ENCODE results near the gene INSR. TPM values are rescaled to one million over a fixed set of nuclear protein-coding genes. Genes with fewer than 3 reads are reported as not detected.

Gene INSR
- total RNA-seq, 1 experiment from 2014 or later: 2.5 TPM

- H3K27me3 ChIP-seq (ENCODE audit: control insufficient read depth, insufficient read depth, low read length): no peaks in the 10 kb centered on the region
- H3K27ac ChIP-seq (ENCODE audit: low read length): no peak overlapping the region
- no peak for ATAC-seq
- H3K36me3 ChIP-seq (ENCODE audit: control insufficient read depth, insufficient read depth, low read length): no peaks in the 10 kb centered on the region
- no peaks in the 10 kb centered on the region for H3K9me3 ChIP-seq (ENCODE audit: control insufficient read depth, insufficient read depth, low read depth, low read length)
- DNase-seq (ENCODE audit: low read depth, low spot score): no peak
- H3K4me1 ChIP-seq (ENCODE audit: control insufficient read depth, insufficient read depth, low read length): no peaks in the 10 kb centered on the region
- TF ChIP-seq, protein P1, sequence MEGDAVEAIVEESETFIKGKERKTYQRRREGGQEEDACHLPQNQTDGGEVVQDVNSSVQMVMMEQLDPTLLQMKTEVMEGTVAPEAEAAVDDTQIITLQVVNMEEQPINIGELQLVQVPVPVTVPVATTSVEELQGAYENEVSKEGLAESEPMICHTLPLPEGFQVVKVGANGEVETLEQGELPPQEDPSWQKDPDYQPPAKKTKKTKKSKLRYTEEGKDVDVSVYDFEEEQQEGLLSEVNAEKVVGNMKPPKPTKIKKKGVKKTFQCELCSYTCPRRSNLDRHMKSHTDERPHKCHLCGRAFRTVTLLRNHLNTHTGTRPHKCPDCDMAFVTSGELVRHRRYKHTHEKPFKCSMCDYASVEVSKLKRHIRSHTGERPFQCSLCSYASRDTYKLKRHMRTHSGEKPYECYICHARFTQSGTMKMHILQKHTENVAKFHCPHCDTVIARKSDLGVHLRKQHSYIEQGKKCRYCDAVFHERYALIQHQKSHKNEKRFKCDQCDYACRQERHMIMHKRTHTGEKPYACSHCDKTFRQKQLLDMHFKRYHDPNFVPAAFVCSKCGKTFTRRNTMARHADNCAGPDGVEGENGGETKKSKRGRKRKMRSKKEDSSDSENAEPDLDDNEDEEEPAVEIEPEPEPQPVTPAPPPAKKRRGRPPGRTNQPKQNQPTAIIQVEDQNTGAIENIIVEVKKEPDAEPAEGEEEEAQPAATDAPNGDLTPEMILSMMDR (IDR thresholded peaks at IDR 0.05): no peak
- ChIA-PET CTCF (no interaction called here), POLR2A (interaction anchor here (0.6 kb wide), 1 partner anchor 35 kb away, joined by 8 read pairs; no protein-coding TSS in a partner anchor)
- no TSS peak for BruUV-seq (replicated peaks)
- in situ Hi-C loops (cut with HindIII; ENCODE audit: low pct_unique_long_range_greater_than_20kb, low sequenced_read_pairs): no loop called here
- no peak overlapping the region for H3K4me3 ChIP-seq (ENCODE audit: low read depth in 2 of 2, low read length in 2 of 2)
- intact Hi-C loops (cut with micrococcal nuclease; ENCODE audit: unreplicated experiment): no loop called here
These were observed 171.5 kb downstream of the INSR start for GRCh38 chr19:7122701-7123100.

GRCh38 chr19:7120499-7120898 is 173.7 kb downstream of the INSR start:
- CTCF ChIA-PET: no interaction called here
- BruUV-seq (replicated peaks): no TSS peak
- no peaks in the 10 kb centered on the region for H3K27me3 ChIP-seq (ENCODE audit: control insufficient read depth, insufficient read depth, low read length)
- POLR2A ChIA-PET: no interaction called here
- H3K27ac ChIP-seq (ENCODE audit: low read length): no peak overlapping the region
- H3K4me3 ChIP-seq (ENCODE audit: low read depth in 2 of 2, low read length in 2 of 2): no peak overlapping the region
- no peaks in the 10 kb centered on the region for H3K9me3 ChIP-seq (ENCODE audit: control insufficient read depth, insufficient read depth, low read depth, low read length)
- DNase-seq (ENCODE audit: low read depth, low spot score): no peak
- no peaks in the 10 kb centered on the region for H3K36me3 ChIP-seq (ENCODE audit: control insufficient read depth, insufficient read depth, low read length)
- intact Hi-C loops (cut with micrococcal nuclease; ENCODE audit: unreplicated experiment): no loop called here
- no peaks in the 10 kb centered on the region for H3K4me1 ChIP-seq (ENCODE audit: control insufficient read depth, insufficient read depth, low read length)
- in situ Hi-C loops (cut with HindIII; ENCODE audit: low pct_unique_long_range_greater_than_20kb, low sequenced_read_pairs): no loop called here
- TF ChIP-seq TCF7L2 (IDR thresholded peaks at IDR 0.05; ENCODE audit: low read depth, low read length) (no peak), POLR2AphosphoS5 (IDR thresholded peaks at IDR 0.05; ENCODE audit: low read depth, low read length) (no peak), REST (IDR thresholded peaks at IDR 0.05; ENCODE audit: insufficient read depth in 1 of 2, low read depth in 2 of 2, low read length in 1 of 2) (no peak), SIN3A (IDR thresholded peaks at IDR 0.05; ENCODE audit: borderline replicate concordance, insufficient read depth, low read depth, low read length) (no peak)
- TF ChIP-seq, protein P1 (IDR thresholded peaks at IDR 0.05): no peak
- no peak for ATAC-seq

GRCh38 chr19:7119582-7119981 is 174.6 kb downstream of the INSR start:
- no peaks in the 10 kb centered on the region for H3K4me1 ChIP-seq (ENCODE audit: control insufficient read depth, insufficient read depth, low read length)
- CTCF ChIA-PET: no interaction called here
- no TSS peak for BruUV-seq (replicated peaks)
- H3K36me3 ChIP-seq (ENCODE audit: control insufficient read depth, insufficient read depth, low read length): no peaks in the 10 kb centered on the region
- in situ Hi-C loops (cut with HindIII; ENCODE audit: low pct_unique_long_range_greater_than_20kb, low sequenced_read_pairs): no loop called here
- no peak for DNase-seq (ENCODE audit: low read depth, low spot score)
- H3K9me3 ChIP-seq (ENCODE audit: control insufficient read depth, insufficient read depth, low read depth, low read length): no peaks in the 10 kb centered on the region
- no peak for ATAC-seq
- POLR2A ChIA-PET: no interaction called here
- no peak overlapping the region for H3K4me3 ChIP-seq (ENCODE audit: low read depth in 2 of 2, low read length in 2 of 2)
- H3K27ac ChIP-seq (ENCODE audit: low read length): no peak overlapping the region
- TF ChIP-seq POLR2AphosphoS5 (IDR thresholded peaks at IDR 0.05; ENCODE audit: low read depth, low read length): no peak
- TF ChIP-seq, protein P1 (IDR thresholded peaks at IDR 0.05): no peak
- TF ChIP-seq SIN3A (IDR thresholded peaks at IDR 0.05; ENCODE audit: borderline replicate concordance, insufficient read depth, low read depth, low read length): no peak
- TF ChIP-seq REST (IDR thresholded peaks at IDR 0.05; ENCODE audit: insufficient read depth in 1 of 2, low read depth in 2 of 2, low read length in 1 of 2): no peak
- TF ChIP-seq TCF7L2 (IDR thresholded peaks at IDR 0.05; ENCODE audit: low read depth, low read length): no peak
- intact Hi-C loops (cut with micrococcal nuclease; ENCODE audit: unreplicated experiment): no loop called here
- H3K27me3 ChIP-seq (ENCODE audit: control insufficient read depth, insufficient read depth, low read length): 0 out of 2 replicates have a peak, but pooled peaks cover 2% of the 10 kb centered on the region

Data from Panc1 (cell line).